Osteoblast (primary cell): Measurements from ENCODE around the gene SLC39A1. TPM values are rescaled to one million over a fixed set of nuclear protein-coding genes. Genes with fewer than 3 reads are reported as not detected.

ENCODE experiments used
- DNase-seq: peaks from one replicate; pipeline ENCODE4 v3.0.0; 2011; ENCODE audit warnings: low spot score, mixed read lengths; ENCODE audit not compliant: insufficient read length; ENCODE audit errors: missing footprints
- H2AFZ ChIP-seq: 2 replicates; pipeline ENCODE4 v1.6.0; 2011; ENCODE audit warnings: mild to moderate bottlenecking, low read length
- H3K27ac ChIP-seq: 2 replicates; pipeline ENCODE4 v1.5.1; 2011; ENCODE audit warnings: mild to moderate bottlenecking, low read depth, low read length, moderate library complexity
- H3K27me3 ChIP-seq: 2 replicates; pipeline ENCODE4 v1.6.0; 2012; ENCODE audit warnings: mild to moderate bottlenecking, control low read depth, inconsistent platforms, low read length, moderate library complexity; ENCODE audit not compliant: insufficient read depth
- H3K36me3 ChIP-seq: 2 replicates; pipeline ENCODE4 v1.5.1; 2011; ENCODE audit warnings: mild to moderate bottlenecking, low read length, control low read depth, moderate library complexity; ENCODE audit not compliant: insufficient read depth
- H3K4me1 ChIP-seq: 2 replicates; pipeline ENCODE4 v1.5.1; 2011; ENCODE audit warnings: mild to moderate bottlenecking, low read length, control low read depth, moderate library complexity; ENCODE audit not compliant: insufficient read depth
- H3K4me2 ChIP-seq: 2 replicates; pipeline ENCODE4 v1.6.0; 2011; ENCODE audit warnings: mild to moderate bottlenecking, low read length; ENCODE audit not compliant: insufficient read depth
- H3K4me3 ChIP-seq: fragments of 200-600 bp; sonication (generic); 3 replicates; pipeline ENCODE4 v1.5.1; 2012; ENCODE audit warnings: mild to moderate bottlenecking, low read length, inconsistent platforms; ENCODE audit not compliant: insufficient read depth
- H3K79me2 ChIP-seq: 2 replicates; pipeline ENCODE4 v1.6.0; 2012; ENCODE audit warnings: mild to moderate bottlenecking, low read length, control low read depth, inconsistent platforms; ENCODE audit not compliant: insufficient read depth
- H3K9me3 ChIP-seq: 2 replicates; pipeline ENCODE4 v1.5.1; 2011; ENCODE audit warnings: low read depth, low read length, control low read depth
- H4K20me1 ChIP-seq: 2 replicates; pipeline ENCODE4 v1.6.0; 2012; ENCODE audit warnings: mild to moderate bottlenecking, low read length, control low read depth; ENCODE audit not compliant: insufficient read depth
- CTCF ChIP-seq: IDR thresholded peaks from 2 replicates; pipeline ENCODE4 v1.5.1; 2011; ENCODE audit warnings: mild to moderate bottlenecking, low read depth, low read length, moderate library complexity; ENCODE audit errors: extremely low read depth
- total RNA-seq: library from RNA; depleted of rRNA; stranded (reverse); fragments of >200 nt; gene quantifications from 2 replicates; pipeline ENCODE4 v1.2.3, GENCODE V29; 2012

SLC39A1 gene
- total RNA-seq, 1 donor: 96.3 TPM

GRCh38 chr1:153922076-153922971, 41.0 kb downstream of the SLC39A1 start:
- peak; percentile 73 for DNase-seq
- Histone ChIP-seq H3K4me2 (peak overlapping the region; percentile 96), H3K27me3 (no peaks in the 10 kb centered on the region), H3K4me1 (peaks cover 29% of the 10 kb centered on the region), H3K9me3 (no peaks in the 10 kb centered on the region), H4K20me1 (peaks cover 41% of the 10 kb centered on the region), H3K79me2 (peaks cover 50% of the 10 kb centered on the region), H3K4me3 (peak overlapping the region; percentile 83), H3K27ac (no peak overlapping the region), H2AFZ (peak overlapping the region; percentile 61), H3K36me3 (peaks cover 4% of the 10 kb centered on the region)
- TF ChIP-seq CTCF: no peak

GRCh38 chr1:153921803-153922075, 41.6 kb downstream of the SLC39A1 start:
- peaks cover 56% of the 10 kb centered on the region for H3K79me2 ChIP-seq
- no peaks in the 10 kb centered on the region for H3K9me3 ChIP-seq
- H3K4me3 ChIP-seq: peak overlapping the region; percentile 83
- peaks cover 29% of the 10 kb centered on the region for H3K4me1 ChIP-seq
- H3K36me3 ChIP-seq: peaks cover 4% of the 10 kb centered on the region
- H3K4me2 ChIP-seq: peak overlapping the region; percentile 96
- no peak for TF ChIP-seq CTCF
- no peaks in the 10 kb centered on the region for H3K27me3 ChIP-seq
- DNase-seq: peak; percentile 64
- H4K20me1 ChIP-seq: peaks cover 41% of the 10 kb centered on the region
- no peak overlapping the region for H3K27ac ChIP-seq
- peak overlapping the region; percentile 36 for H2AFZ ChIP-seq

- peaks cover 61% of the 10 kb centered on the region for H3K79me2 ChIP-seq
- no peak for TF ChIP-seq CTCF
- peaks cover 29% of the 10 kb centered on the region for H3K4me1 ChIP-seq
- H2AFZ ChIP-seq: peak overlapping the region; percentile 36
- H3K27me3 ChIP-seq: no peaks in the 10 kb centered on the region
- no peaks in the 10 kb centered on the region for H3K9me3 ChIP-seq
- peaks cover 46% of the 10 kb centered on the region for H4K20me1 ChIP-seq
- no peak for DNase-seq
- H3K27ac ChIP-seq: no peak overlapping the region
- peak overlapping the region; percentile 96 for H3K4me2 ChIP-seq
- peaks cover 5% of the 10 kb centered on the region for H3K36me3 ChIP-seq
- H3K4me3 ChIP-seq: peak overlapping the region; percentile 83
These were observed 42.1 kb downstream of the SLC39A1 start for GRCh38 chr1:153921080-153921802.
